Skeletal muscle satellite cell (primary cell): ENCODE results near the gene JAK3.

Experiments
- H3K27me3 ChIP-seq: 2 replicates; pipeline ENCODE4 v1.7.0; 2013; ENCODE audit warnings: low read length; ENCODE audit not compliant: control insufficient read depth, insufficient read depth
- H3K36me3 ChIP-seq: 2 replicates; pipeline ENCODE4 v1.7.0; 2013; ENCODE audit warnings: mild to moderate bottlenecking, control low read depth, low read length; ENCODE audit not compliant: insufficient read depth
- H3K4me1 ChIP-seq: 2 replicates; pipeline ENCODE4 v1.7.0; 2013; ENCODE audit warnings: low read length; ENCODE audit not compliant: control insufficient read depth, insufficient read depth
- H3K4me2 ChIP-seq: 2 replicates; pipeline ENCODE4 v1.7.0; 2013; ENCODE audit warnings: mild to moderate bottlenecking, low read length
- H3K4me3 ChIP-seq: 2 replicates; pipeline ENCODE4 v1.7.0; 2013; ENCODE audit warnings: low read length
- H3K9ac ChIP-seq: 2 replicates; pipeline ENCODE4 v1.7.0; 2013; ENCODE audit warnings: mild to moderate bottlenecking, low read depth, low read length, moderate library complexity
- H3K9me3 ChIP-seq: replicated peaks from 2 replicates; pipeline ENCODE4 v1.7.0; 2013; ENCODE audit warnings: mild to moderate bottlenecking, control low read depth, low read length

JAK3 gene

DNA sequence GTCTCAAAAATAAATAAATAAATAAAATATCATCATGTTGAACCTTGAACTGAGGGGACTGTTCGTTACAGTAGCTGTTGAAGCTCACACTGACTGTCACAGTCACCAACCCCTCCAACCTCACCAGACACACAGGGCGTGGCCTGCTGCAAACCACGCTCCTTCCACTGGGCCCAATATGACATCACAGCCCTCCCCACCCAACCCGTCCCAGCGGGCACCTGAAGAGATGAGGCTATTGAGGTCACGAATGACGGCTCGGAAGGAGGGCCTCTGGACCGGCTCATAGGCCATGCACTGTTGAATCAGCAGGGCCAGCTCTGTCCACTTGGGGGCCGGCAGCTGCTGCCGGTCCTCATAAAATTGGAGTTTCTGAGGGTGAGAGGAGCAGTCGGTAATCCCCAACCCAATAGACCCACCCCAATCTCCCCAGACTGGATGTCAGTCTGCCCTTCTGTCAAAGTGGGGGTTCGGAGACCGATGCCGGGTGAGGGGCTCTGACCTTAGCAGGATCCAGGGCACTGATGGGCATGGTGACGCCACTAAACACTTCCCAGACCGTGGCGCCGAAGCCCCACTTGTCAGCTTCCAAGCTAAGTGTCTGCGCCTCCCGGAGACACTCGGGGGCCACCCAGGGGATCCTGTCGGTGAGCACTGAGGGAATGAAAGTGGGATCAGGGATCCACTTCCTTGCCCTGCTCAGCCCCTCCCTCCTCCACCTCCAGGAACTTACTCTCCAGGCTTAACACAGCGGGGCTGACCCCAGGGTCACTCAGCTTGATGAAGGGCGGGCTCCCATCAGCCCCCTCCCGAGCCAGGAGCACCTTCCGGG, 13.2 kb downstream of the JAK3 start:
- no peaks in the 10 kb centered on the region for H3K36me3 ChIP-seq
- no peaks in the 10 kb centered on the region for H3K9me3 ChIP-seq
- H3K4me1 ChIP-seq: peaks cover 3% of the 10 kb centered on the region
- H3K27me3 ChIP-seq: peaks cover 70% of the 10 kb centered on the region
- H3K9ac ChIP-seq: no peak overlapping the region
- no peak overlapping the region for H3K4me3 ChIP-seq
- no peak overlapping the region for H3K4me2 ChIP-seq

DNA sequence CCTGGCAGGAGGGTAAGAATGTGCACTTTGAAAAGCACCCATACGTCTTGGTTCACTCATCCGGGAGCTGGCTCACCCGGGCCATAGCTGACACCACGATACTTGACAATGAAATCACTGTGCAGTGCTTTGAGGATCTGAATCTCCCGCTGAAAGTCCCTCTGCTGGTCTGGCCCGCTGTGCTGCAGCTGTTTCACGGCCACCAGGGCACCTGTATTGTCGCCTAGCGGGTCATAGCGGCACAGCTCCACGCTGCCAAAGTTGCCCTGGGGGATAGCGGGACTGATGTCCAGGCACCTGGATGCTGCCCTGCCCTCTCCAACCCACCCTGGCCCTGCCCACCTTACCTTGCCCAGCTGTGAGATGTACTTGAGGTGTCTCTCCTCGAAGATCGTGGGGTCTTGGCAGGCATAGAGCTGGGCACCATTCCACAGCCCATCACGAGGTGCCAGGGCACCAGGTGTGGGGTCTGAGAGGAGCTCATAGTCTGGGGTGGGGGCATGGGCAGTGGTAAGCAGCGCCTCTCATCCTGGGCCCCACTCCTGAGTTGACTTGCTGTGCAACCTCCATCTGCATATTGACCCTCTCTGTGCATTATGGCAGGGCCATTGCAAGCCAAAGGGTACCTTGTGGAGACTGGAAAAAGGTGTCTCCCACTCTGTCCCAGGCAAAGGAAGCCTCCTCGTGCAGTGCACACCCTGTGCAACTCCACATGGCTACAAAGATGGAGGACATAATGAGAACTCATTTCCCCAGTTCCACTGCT, 15.2 kb downstream of the JAK3 start:
- no peak overlapping the region for H3K4me2 ChIP-seq
- H3K4me3 ChIP-seq: no peak overlapping the region
- peaks cover 58% of the 10 kb centered on the region for H3K27me3 ChIP-seq
- no peaks in the 10 kb centered on the region for H3K36me3 ChIP-seq
- no peak overlapping the region for H3K9ac ChIP-seq
- H3K9me3 ChIP-seq: no peaks in the 10 kb centered on the region
- H3K4me1 ChIP-seq: peaks cover 3% of the 10 kb centered on the region

DNA sequence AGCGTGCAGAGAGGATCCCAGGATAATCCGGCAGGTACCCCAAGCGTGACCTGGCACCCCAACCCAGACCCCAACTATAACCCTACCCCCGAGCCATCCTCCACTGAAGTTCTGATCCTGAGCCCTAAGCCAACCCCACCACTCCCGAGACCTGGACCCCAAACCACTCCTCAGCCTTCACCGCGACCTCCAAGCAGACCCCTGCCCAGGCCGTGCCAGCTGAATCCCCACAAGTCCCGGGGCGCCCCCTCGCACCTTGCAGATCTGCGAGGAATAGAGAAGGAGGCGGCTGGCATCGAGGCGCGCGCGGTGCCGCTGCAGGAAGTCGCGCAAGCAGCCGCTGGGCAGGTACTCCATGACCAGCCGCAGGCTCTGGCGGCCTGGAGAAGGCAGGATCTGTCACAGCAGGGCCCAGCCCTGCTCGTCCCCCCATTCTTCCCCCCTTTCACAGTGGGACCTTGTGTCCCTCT, 16.3 kb downstream of the JAK3 start:
- Histone ChIP-seq H3K36me3 (no peaks in the 10 kb centered on the region), H3K4me2 (peak overlapping the region; percentile 58), H3K27me3 (peaks cover 54% of the 10 kb centered on the region), H3K4me3 (no peak overlapping the region), H3K4me1 (peaks cover 3% of the 10 kb centered on the region), H3K9ac (no peak overlapping the region), H3K9me3 (no peaks in the 10 kb centered on the region)

DNA sequence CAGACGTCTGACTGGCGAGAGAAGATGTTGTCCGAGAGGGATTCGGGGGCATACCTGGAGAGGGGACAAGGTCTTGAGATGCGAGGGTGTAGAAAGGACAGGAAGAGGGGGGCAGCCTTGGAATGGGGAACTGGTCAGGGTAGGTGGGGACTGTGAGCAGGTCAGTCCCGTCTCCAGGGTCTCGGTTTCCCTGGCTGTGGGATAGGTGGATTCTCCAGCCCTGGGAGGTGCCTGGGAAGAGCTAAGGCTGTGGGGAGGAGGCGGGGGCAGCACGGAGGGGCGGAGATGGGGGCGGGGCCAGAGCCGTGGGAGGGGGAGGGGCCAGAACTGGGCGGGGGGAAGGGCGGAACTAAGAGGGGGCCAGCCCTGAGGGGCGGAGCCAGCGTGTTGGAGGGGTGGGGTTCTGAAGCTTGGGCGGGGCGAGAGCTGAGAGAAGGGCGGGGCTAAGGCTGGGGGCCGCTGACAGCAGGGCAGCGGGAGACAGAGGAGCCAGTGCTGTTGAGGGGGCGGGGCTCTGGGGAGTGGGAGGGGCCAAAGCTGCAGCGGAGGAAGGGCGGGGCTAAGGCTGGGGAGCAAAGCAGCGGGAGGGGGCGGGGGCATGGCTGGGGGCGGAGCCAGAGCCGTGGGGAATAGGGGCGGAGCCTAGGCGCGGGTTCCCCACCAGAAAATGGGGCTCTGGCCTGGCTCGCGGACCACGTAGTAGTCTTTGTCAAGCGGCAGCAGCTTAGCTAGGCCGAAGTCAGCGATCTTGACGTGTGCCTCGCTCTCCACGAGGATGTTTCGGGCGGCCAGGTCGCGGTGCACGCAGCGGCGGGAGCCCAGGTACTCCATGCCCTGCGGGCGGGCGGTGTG, 17.0 kb downstream of the JAK3 start:
- no peaks in the 10 kb centered on the region for H3K36me3 ChIP-seq
- no peaks in the 10 kb centered on the region for H3K9me3 ChIP-seq
- peaks cover 3% of the 10 kb centered on the region for H3K4me1 ChIP-seq
- H3K4me2 ChIP-seq: peak overlapping the region; percentile 58
- peaks cover 48% of the 10 kb centered on the region for H3K27me3 ChIP-seq
- no peak overlapping the region for H3K9ac ChIP-seq
- no peak overlapping the region for H3K4me3 ChIP-seq

DNA sequence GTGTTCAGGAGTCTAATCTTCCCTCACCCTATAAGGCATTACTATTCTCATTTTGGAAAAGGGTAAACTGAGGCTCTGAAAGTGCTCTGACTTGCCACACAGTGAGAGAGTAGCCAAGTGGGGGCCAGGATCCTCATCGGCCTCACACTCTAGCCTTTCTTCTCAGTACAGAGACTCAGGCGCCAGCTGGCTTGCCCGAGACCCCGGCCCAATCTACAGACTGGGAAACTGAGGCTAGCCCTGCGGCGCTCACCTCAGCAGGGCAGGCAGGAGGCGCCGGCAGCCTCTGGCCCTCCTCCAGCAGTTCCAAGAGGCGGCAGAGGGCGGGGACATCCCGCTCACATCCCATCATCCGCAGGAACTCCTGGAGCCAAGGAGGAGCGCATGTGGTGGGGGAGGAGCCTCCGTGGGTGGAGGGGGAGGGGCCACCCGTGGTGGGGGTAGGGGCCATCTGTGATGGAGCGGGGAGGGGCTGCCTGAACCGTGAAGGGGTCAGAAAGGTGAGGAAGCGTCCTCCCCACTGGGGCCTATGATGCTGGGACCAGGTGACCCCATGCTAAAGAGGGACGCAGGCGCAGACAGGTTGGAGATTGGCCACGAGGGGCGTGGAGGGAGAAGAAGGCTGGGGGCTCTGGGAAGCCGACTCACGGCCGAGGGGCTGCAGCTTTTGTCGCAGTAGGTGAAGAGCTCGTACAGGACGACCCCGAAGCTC, 17.8 kb downstream of the JAK3 start:
- peak overlapping the region; percentile 50 for H3K4me2 ChIP-seq
- no peak overlapping the region for H3K9ac ChIP-seq
- peaks cover 3% of the 10 kb centered on the region for H3K4me1 ChIP-seq
- H3K9me3 ChIP-seq: no peaks in the 10 kb centered on the region
- no peak overlapping the region for H3K4me3 ChIP-seq
- no peaks in the 10 kb centered on the region for H3K36me3 ChIP-seq
- H3K27me3 ChIP-seq: peaks cover 43% of the 10 kb centered on the region

DNA sequence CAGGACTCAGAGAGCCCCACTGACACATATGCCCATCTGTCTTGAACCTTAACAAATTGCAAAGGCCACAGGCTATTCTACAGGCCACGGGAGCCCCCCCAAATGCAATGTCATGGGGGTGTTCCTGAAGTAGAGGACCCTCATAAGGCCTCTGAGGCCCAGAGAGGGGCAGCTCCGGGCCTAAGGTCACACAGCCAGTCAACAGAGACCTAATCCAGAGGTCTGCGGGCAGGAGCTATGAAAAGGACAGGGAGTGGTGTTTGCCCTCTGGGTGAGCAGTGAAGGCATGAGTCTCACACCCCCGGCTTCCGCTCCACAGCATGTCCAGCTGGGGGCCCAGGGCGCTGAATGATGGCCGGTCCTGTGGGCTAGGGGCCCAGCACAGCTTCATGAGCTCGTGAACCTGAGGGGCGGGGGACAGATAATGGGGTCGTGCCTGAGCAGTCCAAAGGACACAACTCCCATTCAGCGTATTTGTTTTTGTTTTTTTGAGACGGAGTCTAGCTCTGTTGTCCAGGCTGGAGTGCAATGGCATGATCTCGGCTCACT, 21.2 kb downstream of the JAK3 start:
- Histone ChIP-seq H3K9ac (no peak overlapping the region), H3K9me3 (no peaks in the 10 kb centered on the region), H3K4me3 (no peak overlapping the region), H3K4me1 (peaks cover 3% of the 10 kb centered on the region), H3K4me2 (no peak overlapping the region), H3K36me3 (no peaks in the 10 kb centered on the region), H3K27me3 (peaks cover 27% of the 10 kb centered on the region)

DNA sequence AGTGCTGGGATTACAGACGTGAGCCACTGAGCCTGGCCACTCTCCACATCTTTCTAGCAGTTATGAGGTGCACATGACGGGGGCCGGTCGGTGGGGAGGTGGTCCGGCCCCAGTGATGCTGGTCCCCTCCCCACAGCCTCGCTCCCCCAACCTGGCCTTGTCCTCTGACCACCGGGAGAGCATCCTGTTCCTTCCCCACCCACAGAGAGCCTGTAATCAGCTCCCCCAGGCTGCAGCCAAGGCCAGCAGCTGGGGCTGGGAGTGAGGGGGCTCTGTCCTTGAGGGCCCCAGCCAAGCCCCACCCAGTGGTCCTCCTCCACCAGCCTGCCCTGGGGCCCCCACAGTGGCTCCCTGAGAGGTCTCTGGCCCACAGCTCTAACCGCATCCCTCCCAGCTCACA, 23.4 kb downstream of the JAK3 start:
- no peak overlapping the region for H3K9ac ChIP-seq
- no peak overlapping the region for H3K4me3 ChIP-seq

DNA sequence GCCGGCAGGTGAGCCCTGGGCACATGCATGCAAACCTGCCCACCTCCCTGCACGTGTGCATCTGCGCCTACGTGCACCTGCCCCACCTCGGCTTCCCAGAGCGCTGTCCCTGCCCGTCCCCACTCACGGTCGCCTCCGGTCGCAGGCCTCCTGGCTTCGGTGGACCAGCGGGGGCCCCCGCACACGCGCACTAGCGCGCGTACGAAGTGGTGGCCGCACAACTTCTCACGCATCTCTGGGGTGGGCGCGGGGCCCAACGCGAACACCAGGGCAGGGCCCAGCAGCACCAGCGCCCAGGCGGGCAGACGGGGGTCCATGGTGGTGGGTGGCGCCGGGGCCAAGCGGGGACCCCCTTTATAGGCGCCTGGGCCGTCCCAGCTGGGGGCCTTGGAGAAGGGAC, 26.6 kb downstream of the JAK3 start, which contains the start of gene INSL3:
Gene INSL3 (minus strand): TSS at position 330 of the 400 bp plus-strand sequence. CDS start 13 bp downstream, at position 317.
- H3K9ac ChIP-seq: no peak within 1 kb of the TSS
- peaks cover 19% of the 10 kb centered on the region for H3K27me3 ChIP-seq
- no peaks in the 10 kb centered on the region for H3K9me3 ChIP-seq
- H3K4me2 ChIP-seq: no peak within 1 kb of the TSS
- no peaks in the 10 kb centered on the region for H3K4me1 ChIP-seq
- no peak within 1 kb of the TSS for H3K4me3 ChIP-seq
- H3K36me3 ChIP-seq: no peaks in the 10 kb centered on the region

More for the DNA sequence above, 23.4 kb downstream of the JAK3 start:
- Histone ChIP-seq H3K36me3 (no peaks in the 10 kb centered on the region), H3K9me3 (no peaks in the 10 kb centered on the region), H3K4me2 (no peak overlapping the region), H3K4me1 (no peaks in the 10 kb centered on the region), H3K27me3 (peaks cover 12% of the 10 kb centered on the region)

DNA sequence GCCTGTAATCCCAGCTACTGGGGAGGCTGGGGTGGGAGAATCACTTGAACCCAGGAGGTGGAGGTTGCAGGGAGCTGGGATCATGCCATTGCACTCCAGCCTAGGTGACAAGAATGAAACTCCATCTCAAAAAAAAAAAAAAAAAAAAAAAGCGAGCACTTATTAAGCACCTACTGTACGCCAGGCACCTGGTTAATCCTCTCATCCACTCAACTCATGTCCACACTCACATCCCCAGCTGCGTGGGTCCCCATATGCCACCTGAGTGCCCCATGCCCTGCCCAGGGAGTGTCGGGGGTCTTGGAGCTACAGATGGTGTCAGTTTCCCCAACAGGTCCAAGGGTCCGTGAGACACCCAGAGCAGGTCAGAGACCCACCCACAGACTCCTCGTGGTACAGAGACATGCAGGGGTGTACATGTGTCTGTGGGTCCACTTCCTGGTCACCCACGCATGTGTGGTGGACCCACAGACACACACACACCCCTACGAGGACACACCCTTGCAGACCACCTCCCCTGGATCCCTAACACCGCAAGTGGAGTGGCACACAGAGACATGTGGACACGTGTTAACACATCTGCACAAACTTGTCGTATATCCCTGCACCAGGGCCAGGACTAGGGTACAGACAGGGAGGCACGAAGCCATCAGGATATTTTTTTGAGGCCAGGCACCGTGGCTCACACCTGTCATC, 30.0 kb downstream of the JAK3 start:
- peaks cover 2% of the 10 kb centered on the region for H3K9me3 ChIP-seq
- H3K4me1 ChIP-seq: no peaks in the 10 kb centered on the region
- no peak overlapping the region for H3K4me2 ChIP-seq
- no peak overlapping the region for H3K9ac ChIP-seq
- H3K36me3 ChIP-seq: no peaks in the 10 kb centered on the region
- H3K27me3 ChIP-seq: peaks cover 10% of the 10 kb centered on the region
- no peak overlapping the region for H3K4me3 ChIP-seq

DNA sequence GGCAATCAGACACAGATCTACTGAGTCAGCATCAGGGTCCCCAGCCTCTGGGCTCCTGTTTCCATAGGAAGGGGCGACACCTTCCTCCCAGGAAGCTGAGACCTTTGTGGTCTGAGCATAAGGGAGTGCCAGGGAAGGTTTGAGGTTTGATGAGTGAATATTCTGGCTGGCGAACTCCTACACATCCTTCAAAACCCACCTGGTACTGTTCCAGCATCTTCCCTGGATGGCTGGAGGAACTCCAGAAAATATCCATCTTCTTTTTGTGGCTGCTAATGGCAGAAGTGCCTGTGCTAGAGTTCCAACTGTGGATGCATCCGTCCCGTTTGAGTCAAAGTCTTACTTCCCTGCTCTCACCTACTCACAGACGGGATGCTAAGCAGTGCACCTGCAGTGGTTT, 35.7 kb downstream of the JAK3 start:
- no peaks in the 10 kb centered on the region for H3K4me1 ChIP-seq
- H3K36me3 ChIP-seq: no peaks in the 10 kb centered on the region

More for the DNA sequence above, 35.7 kb downstream of the JAK3 start:
- Histone ChIP-seq H3K9me3 (peaks cover 2% of the 10 kb centered on the region), H3K4me3 (no peak overlapping the region), H3K9ac (no peak overlapping the region), H3K27me3 (peaks cover 21% of the 10 kb centered on the region), H3K4me2 (no peak overlapping the region)
